T-helper 9 cell (primary cell): Measurements from ENCODE around the gene ADAMTS18.

Experiments
- DNase-seq: peaks from one replicate; pipeline ENCODE4 v3.0.0-alpha.2; 2020

Gene ADAMTS18

DNA sequence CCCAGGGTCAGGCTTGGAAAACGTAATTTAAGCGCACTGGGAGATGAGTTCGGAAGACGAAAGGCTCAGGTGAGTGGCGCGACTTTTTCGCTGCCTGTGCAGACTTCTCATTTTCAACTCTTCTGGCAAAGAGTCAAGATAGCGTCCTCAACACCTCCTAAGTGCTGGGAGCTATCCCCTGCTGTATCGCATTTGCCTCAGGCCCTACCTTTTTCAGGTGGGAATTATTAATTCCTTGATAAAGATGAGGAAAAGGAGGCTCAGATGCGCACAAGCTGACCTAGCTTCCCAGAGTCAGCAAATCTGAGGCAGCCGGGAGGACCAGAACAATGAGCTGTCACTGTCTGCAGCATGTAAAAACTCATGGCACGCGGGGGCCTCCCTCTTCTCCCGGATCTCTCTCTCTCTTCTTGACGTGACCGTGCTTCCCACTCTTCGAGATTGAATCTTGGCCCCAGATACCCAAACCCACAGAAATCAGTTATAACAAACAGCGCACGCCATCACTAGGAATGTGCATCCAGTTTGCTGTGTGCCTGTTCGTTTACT is 512 bp upstream of the ADAMTS18 start:
- DNase-seq: no peak

DNA sequence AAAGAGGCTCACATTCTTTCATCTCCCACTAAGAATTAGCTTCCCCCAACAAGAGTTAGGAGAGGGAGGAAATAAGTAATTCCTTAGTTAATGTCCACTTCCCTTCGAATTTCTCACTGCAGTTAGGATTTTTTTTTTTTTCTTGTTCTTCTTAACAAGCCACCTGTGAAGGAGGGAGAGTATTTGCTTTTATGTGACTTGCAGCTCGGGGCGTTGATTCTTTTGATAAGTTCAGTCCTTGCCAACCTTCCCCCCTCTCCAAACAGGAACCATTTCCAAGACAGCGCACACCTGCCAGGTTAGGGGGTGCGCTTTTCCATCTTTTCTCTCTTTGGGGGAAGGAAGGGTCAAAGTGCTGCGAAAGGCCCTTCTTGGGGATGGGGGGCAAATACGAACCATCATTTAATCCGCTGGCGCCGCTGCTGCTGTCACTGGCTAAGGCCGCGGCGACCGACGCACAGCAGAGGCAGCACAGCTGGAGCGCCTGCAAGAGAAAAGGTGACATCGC is 758 bp downstream of the ADAMTS18 start:
- no peak for DNase-seq

DNA sequence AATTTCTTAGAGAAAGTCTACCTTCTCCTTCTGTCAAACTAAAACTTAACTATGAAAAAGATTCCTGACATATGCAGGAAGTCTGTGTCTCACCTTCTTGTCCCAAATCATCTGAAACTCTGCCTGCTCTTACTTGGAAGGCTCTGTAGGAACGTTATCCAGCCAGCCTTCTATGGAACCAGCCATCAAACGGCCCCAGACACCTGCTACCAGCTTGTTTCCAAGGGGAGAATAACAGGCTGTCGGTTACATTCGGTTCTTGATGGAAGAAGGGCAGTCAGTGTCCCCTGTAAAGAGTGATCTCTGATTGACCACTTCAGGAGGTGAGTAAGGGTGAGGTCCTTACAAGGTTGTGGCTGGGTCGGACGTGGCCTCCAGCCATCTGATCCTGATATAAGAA is 1.7 kb downstream of the ADAMTS18 start:
- no peak for DNase-seq

DNA sequence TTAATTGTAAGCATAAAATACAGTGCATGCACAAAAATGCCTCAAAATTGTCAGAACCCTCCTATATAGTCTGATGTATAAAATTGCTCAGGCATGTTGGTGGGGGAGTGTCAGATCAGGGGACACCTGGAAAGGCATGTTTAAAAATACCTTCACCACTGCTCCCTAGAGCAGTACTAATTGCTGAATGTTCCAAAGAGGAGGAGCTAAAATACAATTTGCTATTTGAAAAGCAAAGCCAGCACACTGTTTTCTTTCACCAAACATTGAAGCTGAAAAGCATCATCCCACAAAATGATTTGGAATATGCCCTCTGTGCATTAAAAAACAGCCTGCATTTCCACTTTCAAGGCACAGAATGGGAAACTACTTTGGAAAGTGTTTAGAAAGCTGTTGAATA is 2.6 kb downstream of the ADAMTS18 start:
- no peak for DNase-seq

DNA sequence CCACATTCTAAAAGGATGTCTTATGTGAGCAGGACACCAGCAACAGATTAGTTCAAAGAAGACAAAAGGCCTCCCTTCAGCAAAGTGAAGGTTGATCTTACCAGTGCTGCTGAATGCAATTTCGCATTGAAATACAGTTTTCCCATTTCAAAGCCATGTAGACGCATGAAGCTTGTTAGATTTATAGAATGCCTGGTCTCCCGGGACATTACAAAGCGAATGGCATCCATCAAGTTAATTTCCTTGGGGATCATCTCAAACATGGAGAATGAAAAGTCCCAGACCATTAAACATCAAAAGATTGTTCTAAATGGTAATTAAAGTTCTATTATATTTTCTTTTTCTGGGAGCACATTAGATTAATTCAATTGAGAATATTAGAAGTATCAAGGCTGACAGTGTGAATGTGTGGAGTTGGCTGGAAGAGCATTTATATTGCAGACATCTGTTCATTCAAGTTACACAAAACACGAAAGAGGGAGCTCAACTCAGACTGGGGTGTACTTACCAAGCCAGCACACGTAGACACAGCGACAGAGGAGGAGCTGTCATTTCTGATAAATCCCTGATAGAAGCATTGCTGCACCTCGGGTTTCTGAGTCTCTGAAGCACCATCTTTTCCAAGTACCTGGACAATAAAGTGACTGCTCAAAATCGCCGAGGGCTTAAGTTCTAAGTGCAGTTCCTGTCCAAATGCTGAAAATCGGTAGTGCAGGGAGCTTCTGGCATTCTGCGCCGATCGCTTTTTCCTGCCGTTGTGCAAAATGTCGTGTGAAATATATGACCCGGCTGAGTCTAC is 3.8 kb downstream of the ADAMTS18 start:
- no peak for DNase-seq

DNA sequence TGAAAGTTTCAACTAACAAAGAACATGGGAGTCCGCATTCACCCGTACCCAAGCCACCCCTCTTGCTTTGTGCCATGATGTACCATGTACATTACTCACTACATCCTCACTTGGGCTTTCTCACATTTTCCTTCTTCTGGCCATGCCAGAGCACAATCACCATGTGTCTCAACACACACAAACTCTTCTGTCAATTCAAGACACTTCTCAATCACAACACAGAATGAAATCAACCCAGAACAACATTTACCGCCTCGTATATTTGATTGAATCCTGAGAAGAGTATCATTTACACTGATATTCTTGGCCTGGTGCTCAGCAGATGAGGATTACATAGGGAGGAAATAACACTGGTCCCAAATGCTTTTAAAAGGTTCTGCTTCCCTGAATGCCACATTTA is 4.5 kb downstream of the ADAMTS18 start:
- DNase-seq: no peak

DNA sequence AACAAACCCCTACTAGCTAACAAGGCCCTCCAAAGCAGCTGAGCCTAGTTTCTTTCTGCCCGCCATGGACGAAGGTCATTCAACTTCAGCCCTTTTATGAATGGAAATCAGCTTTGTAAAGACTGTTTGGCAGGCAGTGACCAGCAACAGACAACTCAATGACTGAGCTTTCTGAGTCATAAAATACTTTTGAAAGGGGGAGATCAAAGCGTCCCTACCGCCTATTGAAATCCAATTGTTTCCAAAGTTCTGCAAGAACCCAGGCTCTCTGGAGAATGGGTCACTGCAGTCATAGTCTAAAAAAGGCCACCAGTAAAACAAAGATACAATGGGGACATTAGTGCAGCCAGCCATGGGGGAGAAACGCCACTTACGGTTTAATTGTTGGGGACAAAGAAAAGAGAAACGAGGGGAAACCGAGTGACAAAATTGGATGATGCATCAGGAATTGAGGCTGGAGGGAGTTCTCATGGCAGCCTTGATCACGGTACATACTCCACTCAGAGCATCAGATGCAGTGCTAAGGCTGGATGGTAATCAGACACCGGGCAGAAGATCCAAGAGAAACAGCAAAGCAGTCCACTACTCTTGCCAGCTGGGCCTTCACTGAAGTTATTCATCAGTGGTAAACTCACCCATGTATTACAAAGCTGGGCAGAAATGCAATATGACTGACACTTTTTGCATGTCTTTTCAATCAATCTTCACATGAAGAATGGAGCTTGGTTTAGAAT is 9.8 kb downstream of the ADAMTS18 start:
- no peak for DNase-seq

DNA sequence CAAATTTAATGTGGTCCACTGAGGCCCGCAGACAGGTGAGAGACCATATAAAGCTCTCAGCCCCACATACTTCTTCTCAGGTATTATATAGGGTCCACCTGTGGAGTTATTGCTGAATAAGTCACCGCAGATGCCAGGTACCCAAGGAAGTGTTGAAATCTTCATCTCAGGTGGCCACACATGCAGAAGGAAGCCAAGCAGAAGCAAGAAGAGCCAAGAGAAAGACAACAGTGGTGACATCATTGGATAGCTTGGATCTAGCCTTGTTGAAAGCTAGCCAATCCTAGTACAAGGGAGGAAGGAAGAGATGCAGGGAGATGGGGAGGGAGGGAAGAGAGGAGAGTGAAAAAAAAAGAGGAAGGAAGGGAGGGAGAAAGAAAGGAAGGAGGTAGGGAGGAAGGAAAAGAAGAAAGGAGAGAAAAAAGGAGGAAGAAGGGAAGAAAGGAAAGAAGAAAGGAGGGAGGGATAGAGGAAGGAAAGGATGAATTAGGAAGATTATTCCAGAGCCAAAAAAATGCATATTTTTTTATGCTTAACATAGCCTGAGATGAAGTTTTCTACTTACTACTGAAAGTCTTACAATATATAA is 12.5 kb downstream of the ADAMTS18 start:
- DNase-seq: no peak

DNA sequence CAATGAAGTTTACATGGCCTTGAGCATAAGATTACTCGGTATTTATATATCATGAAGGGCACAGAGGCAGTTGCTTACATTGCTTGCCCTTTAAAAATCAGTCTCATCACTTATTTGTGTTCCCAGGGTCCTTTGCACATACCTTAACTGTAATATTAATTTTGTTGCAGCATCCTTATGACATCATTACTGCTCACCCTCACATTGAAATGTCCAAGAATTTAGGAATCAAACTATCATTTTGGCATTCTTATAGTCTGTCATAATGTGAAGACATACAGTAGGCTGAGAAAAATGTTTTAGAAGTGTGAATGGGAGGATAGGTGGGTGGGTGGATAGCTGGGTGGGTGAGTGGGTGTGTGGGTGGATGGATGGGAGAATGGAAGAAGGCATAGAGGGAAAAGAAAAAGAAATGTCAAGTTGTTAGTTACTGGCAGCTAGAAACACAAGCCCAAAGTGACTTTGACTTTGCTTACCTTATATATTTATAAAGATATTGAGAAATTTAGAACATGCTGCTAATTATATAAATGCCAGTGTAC is 17.8 kb downstream of the ADAMTS18 start:
- no peak for DNase-seq

DNA sequence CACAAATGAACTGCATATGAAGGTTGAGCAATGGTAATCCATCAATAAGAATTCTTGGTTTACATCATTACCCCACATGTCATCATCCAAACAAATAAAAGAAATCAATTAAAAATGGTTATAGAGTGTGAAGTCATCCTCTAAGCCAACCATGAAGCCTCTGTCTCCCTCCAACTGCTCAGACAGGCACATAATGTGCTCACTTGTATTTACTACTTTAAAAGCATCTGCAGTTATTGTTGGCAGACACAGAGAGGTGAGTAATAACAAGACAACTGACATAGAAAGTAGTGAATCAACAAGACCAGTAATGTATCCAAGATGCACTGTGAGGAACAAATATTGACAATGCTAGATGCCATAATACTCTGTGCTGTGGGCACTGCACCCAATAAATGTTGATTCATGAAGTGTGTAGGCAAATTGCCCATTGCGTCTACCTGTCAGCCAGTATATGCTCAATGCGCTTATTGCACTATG is 20.0 kb downstream of the ADAMTS18 start:
- DNase-seq: no peak

DNA sequence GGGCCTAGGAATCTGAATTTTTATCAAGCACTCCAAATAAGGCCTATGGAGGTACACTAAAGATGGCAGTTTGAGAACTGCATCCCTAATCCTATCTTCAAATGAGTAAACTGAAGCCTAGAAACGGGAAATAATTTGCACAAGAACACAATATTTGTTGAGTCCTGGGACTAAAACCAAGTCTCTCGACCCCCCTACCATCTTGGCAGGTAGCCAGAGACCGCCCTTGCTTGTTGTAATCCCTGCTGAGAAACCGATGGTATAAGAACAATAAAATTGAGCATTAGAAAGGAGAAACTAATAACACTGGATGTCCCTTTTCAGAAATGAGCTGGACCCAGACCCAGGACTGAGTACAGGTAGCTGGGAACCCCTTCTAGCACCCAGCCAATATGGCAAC is 24.4 kb downstream of the ADAMTS18 start:
- no peak for DNase-seq

DNA sequence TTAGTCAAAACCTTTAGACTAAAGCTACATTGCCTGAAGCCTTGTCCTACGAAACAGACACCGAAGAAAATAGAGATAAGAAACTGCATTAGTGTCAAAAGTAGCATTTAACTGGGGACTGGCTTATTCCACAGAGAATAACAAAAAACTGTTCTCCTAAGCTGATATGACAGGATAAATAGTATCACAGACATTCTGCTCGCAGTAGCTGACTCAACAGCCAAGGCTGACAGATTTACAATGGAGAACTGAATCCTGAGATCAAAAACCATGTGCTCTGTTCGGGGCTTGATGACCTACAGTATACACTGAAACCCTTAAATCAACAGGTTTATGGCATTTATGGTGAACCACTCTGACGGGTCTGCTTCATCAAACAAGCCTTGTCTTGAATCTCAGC is 25.5 kb downstream of the ADAMTS18 start:
- no peak for DNase-seq

DNA sequence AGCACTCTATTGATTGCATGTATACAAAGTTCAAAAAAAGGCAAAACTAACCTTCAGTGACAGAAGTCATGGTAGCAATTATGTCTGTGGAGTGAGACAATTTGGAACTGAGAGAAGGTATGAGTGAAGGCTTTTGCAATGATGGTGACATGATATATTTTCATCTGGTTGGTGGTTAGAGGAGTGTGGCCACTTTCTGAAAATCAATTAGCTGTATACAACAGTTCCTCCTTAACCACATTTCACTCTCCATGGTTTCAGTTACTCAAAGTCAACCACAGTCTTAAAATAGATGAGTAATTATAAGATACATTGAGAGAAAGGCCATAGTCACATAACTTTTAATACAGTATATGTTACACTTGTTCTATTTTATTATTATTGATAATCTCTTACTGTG is 26.2 kb downstream of the ADAMTS18 start:
- DNase-seq: no peak

DNA sequence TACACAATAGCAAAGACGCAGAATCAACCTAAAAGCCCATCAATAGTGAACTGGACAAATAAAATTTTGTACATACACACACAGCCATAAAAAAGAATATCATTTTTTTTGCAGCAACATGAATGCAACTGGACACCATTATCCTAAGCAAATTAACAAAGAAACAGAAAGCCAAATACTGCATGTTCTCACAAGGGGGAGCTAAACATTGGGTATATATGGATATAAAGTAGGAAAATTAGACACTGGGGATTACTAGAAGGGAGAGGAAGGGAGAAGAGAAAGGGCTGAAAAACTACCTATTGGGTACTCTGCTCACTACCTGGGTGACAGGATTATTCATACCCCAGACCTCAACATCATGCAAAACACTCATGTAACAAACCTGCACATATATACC is 28.2 kb downstream of the ADAMTS18 start:
- no peak for DNase-seq

DNA sequence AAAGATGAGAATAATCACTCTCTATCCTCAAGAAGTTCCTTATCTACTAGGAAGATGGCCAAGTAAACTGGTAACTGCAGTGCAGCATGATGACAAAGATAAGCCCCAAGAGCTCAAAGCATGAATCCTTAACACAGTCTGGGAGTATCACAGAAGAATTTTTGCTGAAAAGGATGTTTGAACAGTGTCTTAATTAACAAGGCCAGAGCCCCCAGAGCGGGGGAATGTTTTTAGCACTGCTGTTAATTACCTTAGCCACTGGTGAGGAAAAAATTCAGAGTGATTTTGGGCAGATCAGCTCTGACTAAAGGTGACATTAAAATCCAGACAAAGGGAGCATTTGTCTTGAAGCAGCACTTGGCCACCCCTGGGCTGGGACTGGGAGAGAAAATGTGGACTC is 30.1 kb downstream of the ADAMTS18 start:
- DNase-seq: no peak

DNA sequence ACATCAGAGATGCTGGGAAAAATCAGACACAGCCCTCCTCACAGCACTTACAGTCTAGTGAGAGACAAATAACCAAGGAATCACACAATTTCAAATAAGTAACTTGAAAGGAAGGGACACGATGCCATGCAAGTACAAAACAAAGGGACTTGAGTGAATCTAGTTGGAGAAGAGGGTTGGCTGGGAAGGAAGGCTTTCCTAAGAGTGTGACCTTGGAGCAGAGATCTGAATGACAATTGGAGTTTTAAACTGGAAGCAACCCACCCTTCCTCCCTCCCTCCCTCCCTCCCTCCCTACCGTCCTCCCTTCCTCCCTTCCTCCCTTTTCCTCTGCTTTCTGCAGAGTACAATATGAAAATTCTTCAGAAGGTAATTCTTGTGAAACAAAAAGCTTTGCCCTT is 31.1 kb downstream of the ADAMTS18 start:
- DNase-seq: no peak

DNA sequence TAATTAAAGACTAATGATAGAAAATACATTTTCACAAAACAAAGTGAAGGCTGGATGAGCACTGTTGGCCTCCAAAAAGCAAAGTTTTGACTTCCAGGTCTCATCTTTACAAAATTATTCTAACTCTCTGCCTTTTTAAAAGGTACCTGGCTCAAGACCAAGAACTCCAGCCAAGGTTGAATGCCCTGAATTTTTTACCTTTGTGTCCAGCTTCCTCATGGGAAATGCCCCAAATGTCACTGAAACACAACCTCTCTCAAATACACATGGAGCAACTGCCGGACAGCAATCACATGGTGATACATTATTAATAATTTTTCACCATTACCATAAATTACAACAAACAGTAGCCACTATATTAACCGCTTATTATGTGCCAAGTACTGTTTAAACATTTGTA is 32.2 kb downstream of the ADAMTS18 start:
- no peak for DNase-seq

DNA sequence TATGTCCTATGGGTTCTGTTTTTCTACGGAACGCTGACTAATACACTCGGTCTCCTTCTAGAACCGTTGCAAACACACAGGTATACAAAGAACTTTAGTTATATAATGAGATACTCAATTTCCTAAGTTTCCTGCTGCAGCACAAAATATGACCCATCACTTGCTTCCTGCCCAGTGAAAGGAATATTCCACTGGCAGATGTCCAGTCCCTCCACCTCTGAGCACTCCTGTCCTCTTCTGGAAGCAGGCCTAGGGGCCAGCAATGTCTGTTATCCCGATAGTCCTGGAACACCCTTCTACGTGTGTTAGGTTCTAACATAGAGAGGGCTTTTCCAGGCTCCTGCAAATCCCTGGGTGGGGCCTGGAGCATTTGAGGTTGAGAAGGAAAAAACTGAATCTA is 32.7 kb downstream of the ADAMTS18 start:
- DNase-seq: no peak

DNA sequence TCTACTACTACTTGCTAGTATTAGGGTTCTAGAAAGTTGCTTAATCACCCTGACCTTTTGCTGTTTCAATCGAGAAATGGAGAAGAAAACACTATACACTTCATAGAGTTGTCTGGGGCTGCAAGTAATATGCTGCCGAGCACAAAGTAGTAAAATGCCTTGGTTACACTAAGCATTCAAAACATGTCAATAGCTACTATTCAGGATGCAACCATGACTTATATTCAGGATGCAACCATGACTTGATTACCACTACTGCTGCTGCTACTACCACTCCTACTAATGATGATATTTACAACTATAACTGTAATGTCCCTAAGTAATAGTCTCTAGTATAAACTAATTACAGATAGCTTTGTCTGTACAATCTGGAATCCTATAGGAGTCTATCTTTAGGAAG is 35.3 kb downstream of the ADAMTS18 start:
- no peak for DNase-seq

DNA sequence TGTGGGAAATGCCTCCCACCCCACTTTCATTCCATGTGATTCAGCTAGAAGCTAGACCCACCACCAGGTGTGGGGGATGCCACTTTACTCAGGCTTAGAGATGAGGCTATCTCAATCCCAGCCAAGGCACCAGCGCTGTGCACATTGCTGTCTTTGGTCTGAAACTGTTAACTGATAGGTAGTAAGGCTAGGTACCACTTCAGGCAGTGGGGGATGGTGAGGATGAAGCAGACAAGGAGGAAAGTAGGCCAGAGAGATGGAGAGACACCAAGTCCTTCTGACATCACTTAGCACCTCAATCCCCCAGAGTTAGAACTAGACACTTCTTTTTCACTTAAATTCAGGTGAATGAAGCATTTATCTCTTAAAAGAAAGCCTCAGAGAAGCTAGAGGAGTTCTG is 35.8 kb downstream of the ADAMTS18 start:
- DNase-seq: no peak

DNA sequence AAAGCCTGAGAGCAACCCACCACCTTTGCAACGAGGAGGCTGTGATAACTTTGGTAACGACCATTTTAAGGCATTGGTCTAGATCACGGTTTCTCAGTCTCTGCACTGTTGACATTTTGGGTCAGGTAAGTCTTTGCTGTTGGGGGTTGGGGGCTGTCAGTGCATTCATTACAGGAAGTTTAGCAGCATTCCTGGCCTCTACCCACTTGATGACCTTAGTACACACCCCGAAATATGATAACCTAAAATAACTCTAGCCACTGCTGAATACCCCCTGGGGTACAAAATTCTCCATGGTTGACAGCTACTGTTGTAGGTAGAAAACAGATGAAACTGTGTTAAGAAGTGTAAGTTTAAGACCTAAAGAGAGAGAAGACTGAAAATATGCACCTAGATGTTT is 36.3 kb downstream of the ADAMTS18 start:
- DNase-seq: no peak

DNA sequence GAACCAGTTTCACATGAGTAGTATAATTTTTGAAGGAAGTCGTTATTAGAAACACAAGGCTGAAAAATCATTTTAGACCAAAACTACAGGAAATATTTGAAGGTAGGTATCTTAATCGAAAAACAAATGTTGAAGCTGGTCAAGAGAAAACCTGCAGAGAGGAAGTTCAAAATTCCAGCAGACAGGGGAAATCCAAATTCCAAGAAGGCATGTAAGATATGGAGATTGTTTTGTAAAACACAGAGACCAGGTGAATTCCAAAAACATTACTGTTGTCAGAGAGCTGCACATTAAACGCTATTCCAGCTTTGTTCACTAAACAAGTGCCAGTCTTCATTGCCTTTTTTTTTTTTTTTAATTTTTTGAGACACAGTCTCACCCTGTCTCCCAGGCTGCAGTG is 38.4 kb downstream of the ADAMTS18 start:
- DNase-seq: no peak

DNA sequence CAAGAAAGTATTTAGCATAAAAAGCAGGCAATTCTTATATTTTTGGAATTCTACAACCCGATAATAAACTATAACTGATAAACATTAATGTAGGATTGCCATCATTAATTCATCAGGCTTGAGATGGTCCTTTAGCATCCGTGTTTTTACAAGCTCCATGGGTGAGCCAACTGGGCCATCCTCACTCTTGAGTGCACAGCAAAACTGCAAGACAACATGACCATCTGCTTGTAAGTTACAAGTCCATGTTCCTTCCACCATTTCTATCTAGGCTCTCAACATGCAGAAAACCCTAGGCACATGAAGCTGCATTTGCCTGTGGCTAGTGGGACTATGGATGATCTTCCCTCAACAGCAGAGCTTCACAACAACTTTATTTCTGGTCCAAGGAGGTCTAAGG is 40.1 kb downstream of the ADAMTS18 start:
- DNase-seq: no peak
